Astrocyte (in vitro differentiated cells and primary cell): ENCODE results near the gene COL6A3. TPM values are rescaled to one million over a fixed set of nuclear protein-coding genes. Genes with fewer than 3 reads are reported as not detected.

Source experiments
- DNase-seq: peaks from one replicate; pipeline ENCODE4 v3.0.0-alpha.2; 2010; ENCODE audit warnings: low read depth
- FAIRE-seq: peaks from 2 replicates; lab custom pipeline; 2011; peaks lifted over from hg19 to GRCh38; lab: Jason Lieb, UNC
- H2AFZ ChIP-seq: 2 replicates; pipeline ENCODE4 v1.6.0; 2012; ENCODE audit warnings: low read depth, low read length, inconsistent platforms
- H3K27ac ChIP-seq: 2 replicates; pipeline ENCODE4 v1.5.1; 2011; ENCODE audit warnings: low read depth, low read length, inconsistent platforms
- H3K27me3 ChIP-seq: 2 replicates; pipeline ENCODE4 v1.6.0; 2011; ENCODE audit warnings: low read length, inconsistent platforms; ENCODE audit not compliant: insufficient read depth
- H3K36me3 ChIP-seq: 2 replicates; pipeline ENCODE4 v1.5.1; 2011; ENCODE audit warnings: low read length, inconsistent platforms; ENCODE audit not compliant: insufficient read depth
- H3K4me1 ChIP-seq: 2 replicates; pipeline ENCODE4 v1.5.1; 2011; ENCODE audit warnings: low read length, inconsistent platforms; ENCODE audit not compliant: insufficient read depth
- H3K4me2 ChIP-seq: 2 replicates; pipeline ENCODE4 v1.6.0; 2012; ENCODE audit warnings: low read length, inconsistent platforms
- H3K4me3 ChIP-seq: 2 replicates; pipeline ENCODE4 v1.5.1; 2011; ENCODE audit warnings: low read depth, mild to moderate bottlenecking, low read length, inconsistent platforms; ENCODE audit not compliant: insufficient read depth
- H3K79me2 ChIP-seq: 2 replicates; pipeline ENCODE4 v1.6.0; 2012; ENCODE audit warnings: mild to moderate bottlenecking, low read length, inconsistent platforms; ENCODE audit not compliant: insufficient read depth
- H3K9ac ChIP-seq: 2 replicates; pipeline ENCODE4 v1.6.0; 2012; ENCODE audit warnings: mild to moderate bottlenecking, low read length, inconsistent platforms
- H3K9me3 ChIP-seq: 2 replicates; pipeline ENCODE4 v1.5.1; 2012; ENCODE audit warnings: low read depth, mild to moderate bottlenecking, low read length, inconsistent platforms; ENCODE audit not compliant: insufficient read depth
- H4K20me1 ChIP-seq: 2 replicates; pipeline ENCODE4 v1.6.0; 2012; ENCODE audit warnings: low read length, inconsistent platforms; ENCODE audit not compliant: insufficient read depth
- H3K27ac Mint-ChIP-seq: one replicate; pipeline ENCODE4 v1.8.0; 2021; ENCODE audit warnings: mild to moderate bottlenecking, mixed read lengths; ENCODE audit not compliant: unreplicated experiment
- H3K27me3 Mint-ChIP-seq: one replicate; pipeline ENCODE4 v1.8.0; 2021; ENCODE audit warnings: low read depth, mixed read lengths; ENCODE audit not compliant: unreplicated experiment
- H3K36me3 Mint-ChIP-seq: one replicate; pipeline ENCODE4 v1.8.0; 2021; ENCODE audit warnings: low read depth, mixed read lengths; ENCODE audit not compliant: unreplicated experiment
- H3K4me1 Mint-ChIP-seq: one replicate; pipeline ENCODE4 v1.8.0; 2021; ENCODE audit warnings: low read depth, mixed read lengths; ENCODE audit not compliant: unreplicated experiment
- H3K4me3 Mint-ChIP-seq: one replicate; pipeline ENCODE4 v1.8.0; 2021; ENCODE audit warnings: mild to moderate bottlenecking, moderate library complexity, mixed read lengths; ENCODE audit not compliant: unreplicated experiment
- H3K9me3 Mint-ChIP-seq: one replicate; pipeline ENCODE4 v1.8.0; 2021; ENCODE audit warnings: mild to moderate bottlenecking, mixed read lengths; ENCODE audit not compliant: unreplicated experiment
- EZH2 ChIP-seq: IDR thresholded peaks from 2 replicates; pipeline ENCODE4 v1.6.1; 2012; ENCODE audit warnings: mild to moderate bottlenecking, low read length, inconsistent platforms; ENCODE audit not compliant: insufficient read depth
- total RNA-seq: library from RNA; stranded (reverse); gene quantifications from 2 replicates; pipeline ENCODE4 v1.2.1, GENCODE V29; 2021
- TF ChIP-seq, protein P1 (sequence below): IDR thresholded peaks from 2 replicates; pipeline ENCODE4 v1.5.1; 2011; ENCODE audit warnings: low read depth, mild to moderate bottlenecking, inconsistent platforms, low read length, moderate library complexity; ENCODE audit not compliant: insufficient read depth

The COL6A3 gene
- total RNA-seq, 1 donor from 2014 or later: 200 TPM

DNA sequence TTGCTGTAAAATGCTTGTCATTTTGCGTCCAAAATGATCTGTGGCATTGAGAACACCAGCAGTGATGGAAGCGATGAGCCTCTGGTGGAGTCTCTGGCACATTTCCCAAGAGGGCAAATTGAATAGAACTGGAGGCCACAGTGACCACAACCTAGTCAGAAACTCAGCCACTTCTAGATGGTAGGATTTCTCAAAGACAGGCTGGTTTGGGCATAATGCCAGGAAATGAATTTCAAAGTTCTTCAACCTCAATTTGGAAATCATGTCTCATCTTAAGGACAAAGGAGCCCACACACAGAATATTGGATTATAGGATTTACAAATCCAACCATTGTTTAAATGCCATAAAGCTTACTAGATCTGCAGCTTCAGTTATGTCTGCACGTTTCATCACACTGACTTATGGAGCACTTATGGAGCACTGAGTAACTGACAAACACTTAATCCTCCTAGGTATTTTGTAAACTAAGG lies 132.1 kb downstream of the COL6A3 start:
- no peak for TF ChIP-seq EZH2
- TF ChIP-seq, protein P1, sequence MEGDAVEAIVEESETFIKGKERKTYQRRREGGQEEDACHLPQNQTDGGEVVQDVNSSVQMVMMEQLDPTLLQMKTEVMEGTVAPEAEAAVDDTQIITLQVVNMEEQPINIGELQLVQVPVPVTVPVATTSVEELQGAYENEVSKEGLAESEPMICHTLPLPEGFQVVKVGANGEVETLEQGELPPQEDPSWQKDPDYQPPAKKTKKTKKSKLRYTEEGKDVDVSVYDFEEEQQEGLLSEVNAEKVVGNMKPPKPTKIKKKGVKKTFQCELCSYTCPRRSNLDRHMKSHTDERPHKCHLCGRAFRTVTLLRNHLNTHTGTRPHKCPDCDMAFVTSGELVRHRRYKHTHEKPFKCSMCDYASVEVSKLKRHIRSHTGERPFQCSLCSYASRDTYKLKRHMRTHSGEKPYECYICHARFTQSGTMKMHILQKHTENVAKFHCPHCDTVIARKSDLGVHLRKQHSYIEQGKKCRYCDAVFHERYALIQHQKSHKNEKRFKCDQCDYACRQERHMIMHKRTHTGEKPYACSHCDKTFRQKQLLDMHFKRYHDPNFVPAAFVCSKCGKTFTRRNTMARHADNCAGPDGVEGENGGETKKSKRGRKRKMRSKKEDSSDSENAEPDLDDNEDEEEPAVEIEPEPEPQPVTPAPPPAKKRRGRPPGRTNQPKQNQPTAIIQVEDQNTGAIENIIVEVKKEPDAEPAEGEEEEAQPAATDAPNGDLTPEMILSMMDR: no peak
- H3K4me1 Mint-ChIP-seq: peaks cover 26% of the 10 kb centered on the region
- no peak for FAIRE-seq
- Histone ChIP-seq H2AFZ (no peak overlapping the region), H4K20me1 (no peaks in the 10 kb centered on the region), H3K9ac (peak overlapping the region; percentile 79), H3K4me1 (peaks cover 47% of the 10 kb centered on the region), H3K36me3 (no peaks in the 10 kb centered on the region), H3K79me2 (no peaks in the 10 kb centered on the region), H3K4me3 (no peak overlapping the region), H3K9me3 (no peaks in the 10 kb centered on the region), H3K27me3 (no peaks in the 10 kb centered on the region), H3K27ac (peak overlapping the region; percentile 98), H3K4me2 (peak overlapping the region; percentile 14)
- DNase-seq: peak; percentile 93
- peaks cover 2% of the 10 kb centered on the region for H3K36me3 Mint-ChIP-seq
- H3K4me3 Mint-ChIP-seq: peak overlapping the region; percentile 21
- no peaks in the 10 kb centered on the region for H3K27me3 Mint-ChIP-seq
- H3K9me3 Mint-ChIP-seq: peaks cover 7% of the 10 kb centered on the region
- peak overlapping the region; percentile 99 for H3K27ac Mint-ChIP-seq

DNA sequence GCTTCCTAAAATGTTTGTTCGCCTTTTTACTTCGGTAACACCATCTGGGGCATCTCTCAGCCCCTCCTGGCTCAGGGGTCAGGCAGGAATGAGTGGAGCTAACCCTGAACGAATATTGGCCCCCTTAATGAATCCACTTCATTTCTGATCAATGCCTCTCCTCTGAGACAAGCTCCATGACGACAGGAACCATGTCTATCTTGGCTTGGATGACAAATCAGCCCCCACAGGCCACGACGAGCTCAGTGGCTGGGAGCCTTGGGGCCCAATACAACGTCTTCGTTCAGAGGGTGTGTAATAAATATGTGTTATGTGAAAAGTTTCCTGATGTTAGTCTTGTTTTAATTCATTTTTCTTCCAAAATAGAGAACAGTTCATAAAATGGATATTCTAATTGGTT lies 133.0 kb downstream of the COL6A3 start:
- Histone ChIP-seq H4K20me1 (no peaks in the 10 kb centered on the region), H3K27ac (peak overlapping the region; percentile 98), H3K36me3 (no peaks in the 10 kb centered on the region), H3K4me2 (peak overlapping the region; percentile 16), H3K27me3 (no peaks in the 10 kb centered on the region), H2AFZ (no peak overlapping the region), H3K9me3 (no peaks in the 10 kb centered on the region), H3K4me1 (peaks cover 47% of the 10 kb centered on the region), H3K4me3 (no peak overlapping the region), H3K9ac (peak overlapping the region; percentile 79), H3K79me2 (no peaks in the 10 kb centered on the region)
- Mint-ChIP-seq H3K4me1 (peaks cover 26% of the 10 kb centered on the region), H3K4me3 (no peak overlapping the region), H3K9me3 (peaks cover 10% of the 10 kb centered on the region), H3K36me3 (no peaks in the 10 kb centered on the region), H3K27ac (peak overlapping the region; percentile 99), H3K27me3 (no peaks in the 10 kb centered on the region)
- no peak for DNase-seq
- TF ChIP-seq, protein P1: no peak
- TF ChIP-seq EZH2: no peak
- no peak for FAIRE-seq

DNA sequence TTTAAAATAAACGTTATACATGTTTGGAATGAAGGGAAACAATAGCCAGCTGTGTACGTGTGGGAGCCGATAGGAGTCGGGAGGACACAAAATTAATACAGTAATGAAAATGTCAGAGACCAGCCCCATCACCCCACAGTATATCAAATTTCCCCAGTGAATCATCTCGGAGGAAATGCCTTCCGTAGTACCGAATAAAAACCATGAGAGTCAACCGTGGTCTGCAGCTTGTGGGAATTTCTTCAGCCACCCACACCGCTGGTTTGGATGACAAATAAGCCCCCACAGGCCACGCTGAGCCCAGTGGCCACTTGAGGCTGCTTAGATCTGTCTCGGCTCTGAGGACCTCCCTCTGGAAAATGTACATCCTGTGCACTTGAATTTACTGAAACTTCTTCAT lies 133.7 kb downstream of the COL6A3 start:
- Mint-ChIP-seq H3K4me1 (peaks cover 26% of the 10 kb centered on the region), H3K4me3 (no peak overlapping the region), H3K27ac (peak overlapping the region; percentile 80), H3K9me3 (peaks cover 12% of the 10 kb centered on the region), H3K27me3 (no peaks in the 10 kb centered on the region), H3K36me3 (no peaks in the 10 kb centered on the region)
- H3K27ac ChIP-seq: peak overlapping the region; percentile 98
- TF ChIP-seq, protein P1: no peak
- TF ChIP-seq EZH2: no peak
- no peaks in the 10 kb centered on the region for H4K20me1 ChIP-seq
- H3K4me1 ChIP-seq: peaks cover 47% of the 10 kb centered on the region
- no peaks in the 10 kb centered on the region for H3K9me3 ChIP-seq
- H3K79me2 ChIP-seq: no peaks in the 10 kb centered on the region
- peak overlapping the region; percentile 83 for H3K9ac ChIP-seq
- peak overlapping the region; percentile 43 for H3K4me2 ChIP-seq
- DNase-seq (peak; percentile 99), FAIRE-seq (peak; percentile 87)
- no peaks in the 10 kb centered on the region for H3K36me3 ChIP-seq
- no peak overlapping the region for H3K4me3 ChIP-seq
- H3K27me3 ChIP-seq: no peaks in the 10 kb centered on the region
- H2AFZ ChIP-seq: no peak overlapping the region
